GM19023 (cell line): ENCODE measurements around the gene DDX51.

Experiments
- ATAC-seq: cut with Tn5 transposase; IDR thresholded peaks from one replicate; pipeline ENCODE4 v1.9.1; 2021; ENCODE audit warnings: mild to moderate bottlenecking, moderate library complexity; ENCODE audit not compliant: unreplicated experiment

The DDX51 gene

GRCh38 chr12:132094269-132094891 is 49.7 kb downstream of the DDX51 start:
- ATAC-seq = no peak

GRCh38 chr12:132089407-132089910 is 54.7 kb downstream of the DDX51 start:
- ATAC-seq = no peak
